Lung (tissue), 12 donors: ENCODE results near the gene KCTD18. TPM values are rescaled to one million over a fixed set of nuclear protein-coding genes. Genes with fewer than 3 reads are reported as not detected.

ENCODE experiments used
- ATAC-seq: fragments of 200-7000 bp; cut with Tn5 transposase; one replicate; pipeline ENCODE4 v1.9.1; 2020; ENCODE audit warnings: moderate number of reproducible peaks; ENCODE audit not compliant: insufficient read depth, low FRiP score
- DNase-seq, 3 donors: peaks; one replicate each; pipeline ENCODE4 v3.0.0-alpha.2; 2013 to 2017
- H3K27ac ChIP-seq, 2 donors: one replicate each; pipeline ENCODE4 v1.5.1; 2013; ENCODE audit warnings: mild to moderate bottlenecking in 2 of 2, moderate library complexity in 2 of 2, control low read depth in 1 of 2, inconsistent platforms in 1 of 2, low read depth in 1 of 2, low read length in 1 of 2
- H3K27me3 ChIP-seq, 3 donors: one replicate each; pipeline ENCODE4 v1.5.1; 2013; ENCODE audit warnings: low read length in 2 of 3; ENCODE audit not compliant: control insufficient read depth in 3 of 3, insufficient read depth in 3 of 3
- H3K36me3 ChIP-seq, 4 donors: one replicate each; pipeline ENCODE4 v1.5.1; 2013; ENCODE audit warnings: low read length in 4 of 4, mild to moderate bottlenecking in 1 of 4, moderate library complexity in 1 of 4; ENCODE audit not compliant: control insufficient read depth in 4 of 4, insufficient read depth in 4 of 4
- H3K4me1 ChIP-seq, 5 donors: one replicate each; pipeline ENCODE4 v1.5.1; 2013; ENCODE audit warnings: low read length in 5 of 5, mild to moderate bottlenecking in 2 of 5, moderate library complexity in 1 of 5; ENCODE audit not compliant: control insufficient read depth in 5 of 5, insufficient read depth in 5 of 5
- H3K4me3 ChIP-seq: one replicate; pipeline ENCODE4 v1.5.1; 2013; ENCODE audit warnings: mild to moderate bottlenecking, control low read depth, moderate library complexity
- H3K9ac ChIP-seq, 2 donors: one replicate each; pipeline ENCODE4 v1.5.1; 2013; ENCODE audit warnings: low read length in 2 of 2, control low read depth in 1 of 2; ENCODE audit not compliant: insufficient read depth in 1 of 2
- H3K9me3 ChIP-seq, 4 donors: one replicate each; pipeline ENCODE4 v1.5.1; 2013; ENCODE audit warnings: low read length in 3 of 4, mild to moderate bottlenecking in 1 of 4, moderate library complexity in 1 of 4; ENCODE audit not compliant: control insufficient read depth in 4 of 4, insufficient read depth in 3 of 4
- CTCF ChIP-seq: IDR thresholded peaks from 2 replicates; pipeline ENCODE4 v1.5.1; 2012; ENCODE audit warnings: mild to moderate bottlenecking; ENCODE audit errors: control extremely low read depth, extremely low read depth
- WGBS, 2 donors: extraction: QIAGEN DNeasy Blood & Tissue Kit; methylation state at CpG; one replicate each; pipeline ENCODE4 v1.1.7; 2013; 5-methylcytosine and 5-hydroxymethylcytosine counted together
- polyA plus RNA-seq, 2 donors: library from polyadenylated mRNA; stranded (reverse); fragments of 200-250 nt; gene quantifications; one replicate each; pipeline ENCODE4 v1.2.1, GENCODE V29; 2013
- total RNA-seq, 2 donors: library from RNA; depleted of rRNA in 1 of 2; stranded (reverse); fragments of >200 nt in 1 of 2; gene quantifications; one replicate each; pipeline ENCODE4 v1.2.1, GENCODE V29; 2014 to 2021
- donor health status: control.
- donor health status: control.
- donor health status: Bipolar disorder and iron deficiency.
- donor health status: healthy.
- donor health status: DM: yes; HTN: yes; CAD: no.

The KCTD18 gene
- total and polyA plus RNA-seq, 4 donors: 6.8 to 21.6 (median 12.2) TPM

- H3K27me3 ChIP-seq: no peaks in the 10 kb centered on the region
- peaks cover 2 to 12% (median 8%) of the 10 kb centered on the region in 4 donors for H3K36me3 ChIP-seq
- ATAC-seq (no peak), DNase-seq (no peak)
- H3K27ac ChIP-seq: no peak overlapping the region
- TF ChIP-seq CTCF: no peak
- no peaks in the 10 kb centered on the region for H3K9me3 ChIP-seq
- H3K4me1 ChIP-seq: peaks cover 0 to 11% (median 2%) of the 10 kb centered on the region in 5 donors
- 80 to 92% methylated on average over 4 of the region's 4 CpGs for WGBS, 2 donors
- no peak overlapping the region for H3K4me3 ChIP-seq
- no peak overlapping the region for H3K9ac ChIP-seq
Observed at GRCh38 chr2:200454927-200455801, 54.7 kb downstream of the KCTD18 start.

GRCh38 chr2:200453853-200454534 lies 55.9 kb downstream of the KCTD18 start:
- no peak for TF ChIP-seq CTCF
- Histone ChIP-seq H3K9ac (no peak overlapping the region), H3K4me3 (no peak overlapping the region), H3K27ac (no peak overlapping the region), H3K36me3 (peaks cover 2 to 12% (median 9%) of the 10 kb centered on the region in 4 donors), H3K9me3 (no peaks in the 10 kb centered on the region), H3K27me3 (no peaks in the 10 kb centered on the region), H3K4me1 (peaks cover 0 to 11% (median 3%) of the 10 kb centered on the region in 5 donors)
- no peak for ATAC-seq
- no peak for DNase-seq
- WGBS, 2 donors: 80 to 94% methylated on average over 5 of the region's 5 CpGs

GRCh38 chr2:200453142-200453852 lies 56.6 kb downstream of the KCTD18 start:
- Histone ChIP-seq H3K36me3 (peaks cover 2 to 12% (median 9%) of the 10 kb centered on the region in 4 donors), H3K9ac (no peak overlapping the region), H3K4me1 (peaks cover 0 to 11% (median 3%) of the 10 kb centered on the region in 5 donors), H3K9me3 (no peaks in the 10 kb centered on the region), H3K27me3 (no peaks in the 10 kb centered on the region), H3K4me3 (no peak overlapping the region), H3K27ac (no peak overlapping the region)
- 75 to 92% methylated on average over 8 of the region's 8 CpGs for WGBS, 2 donors
- DNase-seq (no peak), ATAC-seq (no peak)
- TF ChIP-seq CTCF: no peak
